Measurements from ENCODE around the gene NHSL1. TPM values are rescaled to one million over a fixed set of nuclear protein-coding genes. Genes with fewer than 3 reads are reported as not detected.

Gene NHSL1
- total RNA-seq, 1 experiment from 2014 or later, result 32.1 TPM

GRCh38 chr6:138484018-138484731 is 15.1 kb downstream of the NHSL1 start:
- no TSS peak for BruUV-seq (replicated peaks)
- H3K36me3 Mint-ChIP-seq (ENCODE audit: insufficient read depth, unreplicated experiment), result peaks cover 18% of the 10 kb centered on the region
- DNase-seq (ENCODE audit: unreplicated experiment), result no peak
- TF ChIP-seq CTCF (IDR thresholded peaks at IDR 0.05; ENCODE audit: unreplicated experiment), result no peak
- no peaks in the 10 kb centered on the region for H3K27me3 Mint-ChIP-seq (ENCODE audit: insufficient read depth, unreplicated experiment)
- H3K4me1 Mint-ChIP-seq (ENCODE audit: insufficient read depth, unreplicated experiment), result peaks cover 39% of the 10 kb centered on the region
- peaks cover 14% of the 10 kb centered on the region for H3K9me3 Mint-ChIP-seq (ENCODE audit: unreplicated experiment)
- H3K4me3 Mint-ChIP-seq (ENCODE audit: unreplicated experiment), result no peak overlapping the region
- POLR2A ChIA-PET, result interaction anchor here (0.5 to 2.2 kb wide), 5 partner anchors 10 to 642 kb away, joined by 3 to 10 read pairs (median 4); no protein-coding TSS in a partner anchor
- intact Hi-C loops (cut with micrococcal nuclease), result no loop called here
- no peak overlapping the region for H3K27ac Mint-ChIP-seq (ENCODE audit: low read depth, unreplicated experiment)
- CTCF ChIA-PET, result interaction anchor here (0.5 to 1.1 kb wide), 3 partner anchors 36 to 79 kb away, joined by 3 to 4 read pairs (median 4); no protein-coding TSS in a partner anchor

DNA sequence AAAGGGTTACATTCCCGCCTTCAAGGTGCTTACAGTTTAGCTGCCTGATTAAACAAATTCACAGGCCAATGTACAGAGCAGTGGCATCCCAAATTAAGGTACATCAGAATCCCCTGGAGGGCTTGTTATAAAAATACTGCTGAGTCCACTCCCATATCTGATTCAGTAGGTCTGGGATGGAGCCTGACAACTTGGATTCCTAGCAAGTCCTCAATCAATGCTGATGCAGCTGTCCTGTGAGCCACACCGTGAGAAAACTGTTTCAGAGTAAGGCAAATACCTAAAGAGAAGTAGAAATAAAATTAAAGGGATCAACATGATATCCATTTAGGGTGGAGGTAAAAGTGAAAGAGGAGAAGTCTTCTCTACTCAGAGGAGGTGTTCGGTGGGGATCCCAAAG is 16.5 kb downstream of the NHSL1 start:
- peaks cover 14% of the 10 kb centered on the region for H3K9me3 Mint-ChIP-seq (ENCODE audit: unreplicated experiment)
- H3K36me3 Mint-ChIP-seq (ENCODE audit: insufficient read depth, unreplicated experiment), result peaks cover 18% of the 10 kb centered on the region
- POLR2A ChIA-PET, result interaction anchor here (0.6 to 2.2 kb wide), 4 partner anchors 8 to 28 kb away, joined by 3 to 10 read pairs (median 5); no protein-coding TSS in a partner anchor
- peaks cover 39% of the 10 kb centered on the region for H3K4me1 Mint-ChIP-seq (ENCODE audit: insufficient read depth, unreplicated experiment)
- DNase-seq (ENCODE audit: unreplicated experiment), result no peak
- H3K27me3 Mint-ChIP-seq (ENCODE audit: insufficient read depth, unreplicated experiment), result no peaks in the 10 kb centered on the region
- intact Hi-C loops (cut with micrococcal nuclease), result no loop called here
- no peak for TF ChIP-seq CTCF (IDR thresholded peaks at IDR 0.05; ENCODE audit: unreplicated experiment)
- BruUV-seq (replicated peaks), result no TSS peak
- CTCF ChIA-PET, result interaction anchor here (0.6 to 1.6 kb wide), 2 partner anchors 26 to 758 kb away, joined by 3 to 6 read pairs; no protein-coding TSS in a partner anchor
- H3K4me3 Mint-ChIP-seq (ENCODE audit: unreplicated experiment), result no peak overlapping the region
- no peak overlapping the region for H3K27ac Mint-ChIP-seq (ENCODE audit: low read depth, unreplicated experiment)

GRCh38 chr6:138480279-138480949 is 18.9 kb downstream of the NHSL1 start:
- Mint-ChIP-seq H3K27ac (ENCODE audit: low read depth, unreplicated experiment) (no peak overlapping the region), H3K36me3 (ENCODE audit: insufficient read depth, unreplicated experiment) (peaks cover 12% of the 10 kb centered on the region), H3K4me3 (ENCODE audit: unreplicated experiment) (no peak overlapping the region), H3K4me1 (ENCODE audit: insufficient read depth, unreplicated experiment) (peaks cover 21% of the 10 kb centered on the region), H3K9me3 (ENCODE audit: unreplicated experiment) (no peaks in the 10 kb centered on the region), H3K27me3 (ENCODE audit: insufficient read depth, unreplicated experiment) (no peaks in the 10 kb centered on the region)
- intact Hi-C loops (cut with micrococcal nuclease), result no loop called here
- TF ChIP-seq CTCF (IDR thresholded peaks at IDR 0.05; ENCODE audit: unreplicated experiment), result no peak
- DNase-seq (ENCODE audit: unreplicated experiment), result no peak
- ChIA-PET POLR2A (interaction anchor here (1.2 to 2.0 kb wide), 4 partner anchors 11 to 31 kb away, joined by 5 to 8 read pairs (median 6); no protein-coding TSS in a partner anchor), CTCF (interaction anchor here (0.6 to 1.0 kb wide), 3 partner anchors 10 to 41 kb away, joined by 3 read pairs; no protein-coding TSS in a partner anchor)
- BruUV-seq (replicated peaks), result no TSS peak

- Mint-ChIP-seq H3K27me3 (ENCODE audit: insufficient read depth, unreplicated experiment) (no peaks in the 10 kb centered on the region), H3K9me3 (ENCODE audit: unreplicated experiment) (no peaks in the 10 kb centered on the region), H3K27ac (ENCODE audit: low read depth, unreplicated experiment) (no peak overlapping the region), H3K4me3 (ENCODE audit: unreplicated experiment) (no peak overlapping the region), H3K36me3 (ENCODE audit: insufficient read depth, unreplicated experiment) (peaks cover 12% of the 10 kb centered on the region), H3K4me1 (ENCODE audit: insufficient read depth, unreplicated experiment) (peaks cover 5% of the 10 kb centered on the region)
- no peak for TF ChIP-seq CTCF (IDR thresholded peaks at IDR 0.05; ENCODE audit: unreplicated experiment)
- intact Hi-C loops (cut with micrococcal nuclease), result no loop called here
- ChIA-PET POLR2A (interaction anchor here (1.1 to 1.8 kb wide), 2 partner anchors 9 to 15 kb away, joined by 4 read pairs; no protein-coding TSS in a partner anchor), CTCF (interaction anchor here (1.5 kb wide), 1 partner anchor 9 kb away, joined by 3 read pairs; no protein-coding TSS in a partner anchor)
- no peak for DNase-seq (ENCODE audit: unreplicated experiment)
- no TSS peak for BruUV-seq (replicated peaks)
These were observed 21.3 kb downstream of the NHSL1 start for GRCh38 chr6:138477913-138478539.
